NCI-H2171 treated with DMSO at 0.1 percent for 48 hours (cell line): Measurements from ENCODE around the gene VASH2.
"Not testable (repeated sequence)": the region's sequence is repeated elsewhere in the genome, so short reads cannot be mapped to it uniquely, and the experiment has no call there.

ENCODE experiments used
- DNase-seq: peaks from one replicate; lab custom pipeline; 2025; lab: John Stamatoyannopoulos, UW

The VASH2 gene

GRCh38 chr1:212981025-212981495, 30.7 kb downstream of the VASH2 start:
- DNase-seq = peak; percentile 81

GRCh38 chr1:212981571-212982328, 31.4 kb downstream of the VASH2 start:
- DNase-seq = peak; percentile 84

- no peak for DNase-seq
Measured at GRCh38 chr1:212982430-212983152, 32.2 kb downstream of the VASH2 start.

GRCh38 chr1:212983482-212983881, 33.1 kb downstream of the VASH2 start:
- DNase-seq = no peak

DNA sequence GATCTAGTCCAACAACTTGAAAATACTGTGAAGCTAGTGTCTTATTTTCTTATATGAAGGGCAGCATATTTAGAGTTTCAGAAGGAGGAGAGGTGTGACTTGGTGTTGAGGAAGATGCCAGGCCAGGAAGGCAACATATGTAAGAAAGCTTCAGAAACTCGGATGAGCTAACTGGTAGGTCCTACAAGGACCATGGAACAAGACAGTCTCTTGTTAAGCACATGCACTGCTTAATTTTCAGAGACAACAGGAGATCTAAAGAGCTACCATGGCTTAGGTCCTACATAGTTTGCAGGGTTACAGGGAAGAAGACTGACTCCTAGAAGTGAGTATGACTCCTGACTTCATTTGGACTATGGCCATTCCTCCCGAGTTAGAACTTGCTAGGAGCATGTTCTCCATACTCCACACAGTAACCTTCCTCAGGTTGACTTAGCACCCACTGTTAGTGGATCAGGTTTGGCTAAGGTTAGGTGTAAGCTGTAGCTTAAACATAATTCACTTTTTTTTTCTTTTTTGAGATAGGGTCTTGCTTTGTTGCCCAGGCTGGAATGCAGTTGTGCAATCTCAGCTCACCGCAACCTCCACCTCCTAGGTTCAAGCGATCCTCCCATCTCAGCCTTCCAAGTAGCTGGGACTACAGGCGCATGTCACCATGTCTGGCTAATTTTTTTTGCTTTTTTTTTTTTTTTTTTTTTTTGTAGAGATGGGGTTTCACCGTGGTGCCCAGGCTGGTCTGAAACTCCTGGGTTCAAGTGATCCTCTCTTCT, 34.4 kb downstream of the VASH2 start:
- no peak for DNase-seq

DNA sequence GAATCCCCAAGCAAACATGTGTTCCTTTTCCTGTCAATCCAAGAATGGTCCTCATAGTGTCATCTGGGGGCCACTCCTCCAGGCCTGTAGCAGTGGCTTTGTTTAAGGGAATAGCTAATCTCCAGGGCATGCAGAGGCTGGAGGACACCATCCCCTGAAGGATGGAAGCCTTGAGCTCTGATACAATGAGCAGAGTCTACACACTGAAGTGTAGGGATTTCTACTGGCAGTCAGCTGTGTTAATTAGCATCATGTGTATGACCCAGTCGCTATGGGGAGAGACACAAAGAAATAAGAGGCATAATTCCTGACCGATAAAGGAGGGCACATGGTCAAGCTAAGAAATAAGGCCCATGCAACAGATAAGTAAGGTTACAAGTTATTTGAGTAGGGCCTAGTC, 36.2 kb downstream of the VASH2 start:
- no peak for DNase-seq

DNA sequence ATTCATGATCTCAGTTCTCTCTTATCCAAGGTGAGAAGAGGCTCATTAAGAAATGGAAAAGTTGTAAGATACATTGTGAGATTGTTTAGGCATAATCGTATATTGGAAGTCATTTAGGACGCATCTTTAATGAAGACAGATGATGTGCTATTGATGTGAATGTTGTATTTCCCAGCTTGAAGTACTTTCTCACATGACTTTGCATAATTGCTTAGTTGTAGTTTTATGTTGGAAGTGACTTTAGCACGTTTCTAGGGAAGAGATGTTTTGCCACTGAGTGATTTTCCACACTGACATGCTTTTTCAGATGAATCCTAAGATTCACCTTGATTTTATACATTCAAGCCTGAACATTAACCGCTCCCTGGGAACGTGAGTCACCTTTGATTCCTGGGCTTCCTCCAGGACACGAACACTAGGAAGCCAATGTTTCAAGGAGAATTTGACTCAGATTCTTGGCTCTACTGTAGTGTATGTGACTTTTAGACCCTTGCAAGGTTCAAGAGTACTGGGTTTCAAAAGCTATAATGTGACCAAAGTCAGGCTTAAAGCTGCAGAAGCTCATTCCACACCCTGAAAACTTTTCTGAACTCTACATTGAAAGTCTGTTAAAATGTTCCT, 37.5 kb downstream of the VASH2 start:
- no peak for DNase-seq

DNA sequence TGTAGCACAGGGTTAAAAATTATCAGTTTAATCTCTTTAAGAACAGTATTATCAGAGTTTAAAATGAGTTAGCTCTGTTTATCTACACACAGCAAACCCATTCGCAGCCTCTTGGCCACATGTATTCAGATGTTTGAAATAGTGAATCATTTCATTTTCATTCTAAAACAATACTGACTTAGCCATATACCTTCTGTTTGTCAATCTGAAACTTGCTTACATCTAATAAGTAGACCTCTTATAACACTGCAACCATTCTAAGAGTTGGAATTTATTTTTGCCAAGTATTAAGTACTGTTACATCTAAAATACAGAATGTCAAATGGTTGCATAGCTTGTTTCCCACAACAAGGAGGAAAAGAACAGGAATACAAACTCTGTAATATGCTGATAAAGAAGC, 39.9 kb downstream of the VASH2 start:
- no peak for DNase-seq

GRCh38 chr1:212993960-212994359, 43.6 kb downstream of the VASH2 start:
- not testable (repeated sequence) for DNase-seq

DNA sequence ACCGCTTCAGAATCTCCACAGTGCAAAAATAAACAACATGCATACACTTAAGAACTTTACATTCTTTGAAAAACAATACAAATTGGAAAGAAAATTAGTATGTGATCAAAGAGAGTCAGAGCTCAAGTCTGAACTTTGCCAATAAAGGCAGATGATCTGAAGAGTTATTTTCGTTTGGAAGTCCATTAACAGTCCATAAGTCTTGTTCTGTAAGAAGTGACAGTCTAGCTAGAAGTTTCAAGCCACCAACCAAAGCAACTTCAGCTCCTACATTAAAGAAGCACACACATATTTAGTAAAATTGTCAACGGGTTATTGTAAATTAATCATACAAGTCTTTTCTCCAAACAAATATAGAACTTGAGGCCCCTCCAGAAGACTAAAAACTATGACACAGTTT, 44.6 kb downstream of the VASH2 start:
- DNase-seq = no peak

- no peak for DNase-seq
Measured at GRCh38 chr1:213003256-213003655, 52.9 kb downstream of the VASH2 start.

DNA sequence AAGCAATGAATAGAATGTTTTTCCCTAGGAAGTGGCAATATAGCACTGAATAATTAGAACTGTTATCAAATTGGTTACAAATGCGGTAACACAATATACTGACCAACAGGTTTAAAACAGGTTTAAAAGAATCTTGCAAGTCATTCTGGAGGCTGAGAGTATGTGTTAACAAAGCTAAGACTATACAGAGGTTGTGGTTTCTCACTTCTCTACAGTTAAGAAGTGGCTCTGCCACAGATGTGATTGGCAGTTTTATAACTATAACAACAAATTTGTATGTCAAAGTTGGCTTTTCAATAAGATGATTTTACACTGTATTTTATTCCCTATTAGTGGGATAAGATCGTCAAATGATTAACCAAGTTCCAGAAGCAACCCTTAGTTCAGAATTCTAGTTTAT, 58.2 kb downstream of the VASH2 start:
- no peak for DNase-seq

- DNase-seq = peak; percentile 31
Measured at GRCh38 chr1:213014642-213015041, 64.3 kb downstream of the VASH2 start.

- DNase-seq = peak; percentile 96
Measured at GRCh38 chr1:213015099-213016050, 65.0 kb downstream of the VASH2 start, which contains the start of gene ANGEL2. TSS of gene ANGEL2 (minus strand) at chr1:213015867. CDS start at chr1:213015671, 196 bp downstream.

DNA sequence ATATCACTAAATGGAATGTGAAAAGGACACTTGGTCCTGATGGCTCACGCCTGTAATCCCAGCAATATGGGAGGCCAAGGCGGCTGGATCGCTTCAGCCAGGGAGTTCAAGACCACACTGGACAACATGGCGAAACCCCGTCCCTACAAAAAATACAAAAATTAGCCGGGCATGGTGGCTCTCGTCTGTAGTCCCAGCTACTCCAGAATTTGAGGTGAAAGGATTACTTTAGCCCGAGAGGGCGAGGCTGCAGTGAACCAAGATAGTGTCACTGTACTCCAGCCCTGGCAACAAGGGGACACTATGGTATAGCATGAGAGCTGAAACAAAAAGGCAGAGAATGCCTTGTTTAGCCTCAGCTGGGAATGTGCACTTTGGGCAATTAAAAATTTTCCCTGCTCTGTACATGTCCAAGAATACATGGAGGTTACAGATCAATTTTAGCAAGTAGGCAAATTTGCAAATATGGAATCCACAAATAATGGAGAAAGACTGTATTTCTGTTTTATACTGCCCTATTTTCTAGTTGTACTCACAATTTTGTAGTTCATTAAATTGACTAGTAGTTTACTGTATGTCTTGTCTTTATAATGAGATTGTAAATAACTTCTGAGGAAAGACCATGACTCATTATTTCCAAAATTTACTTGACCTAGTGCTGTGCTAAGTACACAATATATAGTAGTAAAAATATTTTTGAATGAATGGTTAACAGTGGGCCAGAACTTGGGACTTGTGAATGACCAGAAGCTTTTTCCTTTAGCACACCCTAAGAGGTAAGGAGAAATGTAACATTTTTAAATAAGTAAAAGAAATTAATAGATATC, 67.3 kb downstream of the VASH2 start:
- DNase-seq = no peak

- no peak for DNase-seq
Measured at GRCh38 chr1:213019450-213019849, 69.1 kb downstream of the VASH2 start.

GRCh38 chr1:213020016-213020415, 69.7 kb downstream of the VASH2 start:
- DNase-seq = no peak

GRCh38 chr1:213027024-213027423, 76.7 kb downstream of the VASH2 start:
- not testable (repeated sequence) for DNase-seq

DNA sequence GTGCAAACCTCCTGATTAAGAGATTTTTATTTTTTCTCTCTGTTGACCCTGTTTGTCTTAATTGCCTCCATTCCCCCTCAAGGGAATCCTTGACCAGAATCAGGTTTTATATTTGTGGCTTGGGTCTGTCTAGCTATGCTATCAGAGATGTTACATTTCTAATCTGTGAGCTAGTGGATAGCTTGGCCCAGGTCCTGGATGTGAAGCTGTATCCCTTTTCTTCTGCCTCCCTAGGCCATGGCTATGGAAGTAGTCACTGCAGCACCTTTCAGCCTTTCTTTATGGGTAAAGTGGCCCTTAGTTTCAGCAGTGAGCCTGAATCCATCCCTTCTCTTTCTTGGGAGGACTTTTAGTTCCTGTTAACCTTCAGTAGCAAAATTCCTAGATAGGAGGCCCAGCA, 82.3 kb downstream of the VASH2 start:
- no peak for DNase-seq

GRCh38 chr1:213034713-213035112, 84.4 kb downstream of the VASH2 start:
- no peak for DNase-seq
